ENCODE measurements around the gene INO80D. TPM values are rescaled to one million over a fixed set of nuclear protein-coding genes. Genes with fewer than 3 reads are reported as not detected.

The INO80D gene
- total and polyA plus RNA-seq, 2 of the 8 experiments (the other 6 are each of a cell fraction or from before 2014, with no cell fraction given): 6.2 to 37.4 TPM

DNA sequence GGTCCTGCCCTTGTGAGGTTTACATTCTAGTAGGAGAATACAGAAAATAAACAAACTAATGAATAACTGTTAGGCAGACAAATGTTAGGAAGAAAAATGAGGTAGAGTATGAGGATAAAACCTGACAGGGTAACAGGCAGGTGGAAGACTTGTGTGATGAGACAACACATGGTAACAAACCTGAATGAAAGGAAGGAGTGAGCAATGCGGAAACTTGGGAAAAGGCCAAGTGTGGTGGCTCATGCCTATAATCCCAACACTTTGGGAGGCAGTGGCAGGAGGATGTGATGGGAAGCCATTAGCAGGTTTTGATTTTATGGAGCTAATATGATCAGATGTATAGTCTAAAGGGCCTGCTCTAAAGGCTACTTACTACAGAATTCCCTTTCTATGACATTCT is 74.2 kb downstream of the INO80D start:
- Histone ChIP-seq H2BK120ac (replicated peaks; ENCODE audit: low read depth, low read length) (no peak overlapping the region), H2BK12ac (ENCODE audit: low read depth, low read length) (no peak overlapping the region), H3K23ac (ENCODE audit: insufficient read length) (no peak overlapping the region), H3K56ac (replicated peaks; ENCODE audit: insufficient read length, low read depth, low read length) (no peak overlapping the region), H2AK5ac (ENCODE audit: low read depth, low read length) (no peak overlapping the region), H3K4me1 (replicated peaks in 1 of 4; ENCODE audit: control insufficient read depth in 3 of 4, insufficient read depth in 4 of 4, low read length in 3 of 4) (no peaks in the 10 kb centered on the region), H3K4ac (replicated peaks; ENCODE audit: insufficient read length, low read depth, low read length) (no peak overlapping the region), H4K20me1 (replicated peaks in 1 of 2; ENCODE audit: control insufficient read depth in 1 of 2, insufficient read depth in 2 of 2, low read length in 2 of 2) (no peaks in the 10 kb centered on the region), H3K9me3 (ENCODE audit: insufficient read depth in 2 of 2, low read depth in 1 of 2, low read length in 1 of 2) (peaks cover 7 to 10% of the 10 kb centered on the region in 2 experiments), H3K79me2 (ENCODE audit: control insufficient read depth in 1 of 2, insufficient read depth in 2 of 2, low read length in 2 of 2) (no peaks in the 10 kb centered on the region), H2AFZ (ENCODE audit: low read length) (no peak overlapping the region), H3K4me3 (ENCODE audit: extremely low read depth in 1 of 4, insufficient read depth in 2 of 4, low read depth in 3 of 4, low read length in 4 of 4) (no peak overlapping the region), H3K18ac (ENCODE audit: extremely low read depth, low read length) (no peak overlapping the region), H3K4me2 (ENCODE audit: insufficient read depth in 1 of 2, low read depth in 2 of 2, low read length in 2 of 2) (no peak overlapping the region), H2BK20ac (ENCODE audit: low read length) (no peak overlapping the region), H3K9ac (replicated peaks in 1 of 4; ENCODE audit: extremely low read depth in 1 of 4, low read depth in 3 of 4, low read length in 3 of 4) (no peak overlapping the region), H4K91ac (replicated peaks; ENCODE audit: insufficient read length, low read length) (no peak overlapping the region), H3K27me3 (replicated peaks in 1 of 4; ENCODE audit: control insufficient read depth in 3 of 4, extremely low read depth in 1 of 4, insufficient read depth in 3 of 4, low read length in 3 of 4) (no peaks in the 10 kb centered on the region), H3K79me1 (ENCODE audit: low read depth, low read length) (no peaks in the 10 kb centered on the region; the same call in 1 of the 2 replicates), H2BK15ac (ENCODE audit: low read length) (no peak overlapping the region), H4K8ac (ENCODE audit: extremely low read depth, insufficient read depth, low read length) (no peak overlapping the region), H3K14ac (ENCODE audit: insufficient read length) (no peak overlapping the region), H3K23me2 (ENCODE audit: low read depth, low read length) (no peaks in the 10 kb centered on the region), H3K27ac (ENCODE audit: low read depth, low read length) (no peak overlapping the region), H3K36me3 (ENCODE audit: control insufficient read depth in 2 of 4, insufficient read depth in 4 of 4, low read length in 3 of 4) (peaks cover 11 to 62% (median 38%) of the 10 kb centered on the region in 4 experiments), H4K5ac (ENCODE audit: insufficient read length, low read depth, low read length) (no peak overlapping the region), H2BK5ac (ENCODE audit: low read depth, low read length) (no peak overlapping the region)
- no peak for DNase-seq (ENCODE audit: low read depth in 1 of 2, low spot score in 2 of 2)
- ChIA-PET POLR2A (ENCODE audit: partially characterized antibody) (no interaction called here), CTCF (ENCODE audit: partially characterized antibody) (no interaction called here)
- WGBS, 2 experiments (ENCODE audit: extremely low coverage in 1 of 2, insufficient coverage in 1 of 2, insufficient read length in 1 of 2, insufficient replicate concordance in 2 of 2, low coverage in 1 of 2, low lambda C conversion rate in 2 of 2, missing lambda C conversion rate in 1 of 2): 88% methylated on average over 1 of the region's 1 CpG; no CpG with 5 or more reads in 1 of the 2 experiments
- FAIRE-seq: no peak
- TF ChIP-seq SIX5 (IDR thresholded peaks at IDR 0.05; ENCODE audit: low read depth, low read length): no peak
- TF ChIP-seq CREB1 (IDR thresholded peaks at IDR 0.05): no peak
- TF ChIP-seq, protein P1, sequence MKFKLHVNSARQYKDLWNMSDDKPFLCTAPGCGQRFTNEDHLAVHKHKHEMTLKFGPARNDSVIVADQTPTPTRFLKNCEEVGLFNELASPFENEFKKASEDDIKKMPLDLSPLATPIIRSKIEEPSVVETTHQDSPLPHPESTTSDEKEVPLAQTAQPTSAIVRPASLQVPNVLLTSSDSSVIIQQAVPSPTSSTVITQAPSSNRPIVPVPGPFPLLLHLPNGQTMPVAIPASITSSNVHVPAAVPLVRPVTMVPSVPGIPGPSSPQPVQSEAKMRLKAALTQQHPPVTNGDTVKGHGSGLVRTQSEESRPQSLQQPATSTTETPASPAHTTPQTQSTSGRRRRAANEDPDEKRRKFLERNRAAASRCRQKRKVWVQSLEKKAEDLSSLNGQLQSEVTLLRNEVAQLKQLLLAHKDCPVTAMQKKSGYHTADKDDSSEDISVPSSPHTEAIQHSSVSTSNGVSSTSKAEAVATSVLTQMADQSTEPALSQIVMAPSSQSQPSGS (IDR thresholded peaks at IDR 0.05; ENCODE audit: low read length): no peak
- TF ChIP-seq POU5F1 (IDR thresholded peaks at IDR 0.05; ENCODE audit: low read depth, low read length): no peak
- no peak for TF ChIP-seq CBX8 (IDR thresholded peaks at IDR 0.05; ENCODE audit: borderline replicate concordance, low read depth, low read length)
- TF ChIP-seq KDM5A (IDR thresholded peaks at IDR 0.05; ENCODE audit: low read length): no peak

All from H1 (cell line).